Measurements from ENCODE around the gene GPBP1L1. TPM values are rescaled to one million over a fixed set of nuclear protein-coding genes. Genes with fewer than 3 reads are reported as not detected.

Gene GPBP1L1
- polyA plus RNA-seq, 1 experiment = 63.0 TPM

- H3K27ac ChIP-seq (ENCODE audit: low read depth, low read length) = no peak overlapping the region
- no peak for TF ChIP-seq CTCF (IDR thresholded peaks at IDR 0.05; ENCODE audit: low read depth, low read length)
- no peak overlapping the region for H3K4me3 ChIP-seq (ENCODE audit: low read depth, low read length)
- DNase-seq (ENCODE audit: low read depth, low spot score) = no peak
- H3K9me3 ChIP-seq (ENCODE audit: control insufficient read depth, insufficient read depth, low read length) = no peaks in the 10 kb centered on the region
- ChIA-PET CTCF (no interaction called here), POLR2A (no interaction called here)
- H3K27me3 ChIP-seq (ENCODE audit: control insufficient read depth, insufficient read depth, low read length) = no peaks in the 10 kb centered on the region
Measured at GRCh38 chr1:45654540-45655280, 31.6 kb downstream of the GPBP1L1 start.

- POLR2A ChIA-PET = no interaction called here
- Histone ChIP-seq H3K4me3 (ENCODE audit: low read depth, low read length) (no peak overlapping the region), H3K9me3 (ENCODE audit: control insufficient read depth, insufficient read depth, low read length) (no peaks in the 10 kb centered on the region), H3K27me3 (ENCODE audit: control insufficient read depth, insufficient read depth, low read length) (no peaks in the 10 kb centered on the region), H3K27ac (ENCODE audit: low read depth, low read length) (no peak overlapping the region)
- CTCF ChIA-PET = interaction anchor here (1.2 kb wide), 1 partner anchor 234 kb away, joined by 3 read pairs; no protein-coding TSS in a partner anchor
- TF ChIP-seq CTCF (IDR thresholded peaks at IDR 0.05; ENCODE audit: low read depth, low read length) = no peak
- no peak for DNase-seq (ENCODE audit: low read depth, low spot score)
Measured at GRCh38 chr1:45647248-45648021, 38.9 kb downstream of the GPBP1L1 start.

GRCh38 chr1:45644661-45645060 lies 41.7 kb downstream of the GPBP1L1 start:
- Histone ChIP-seq H3K27me3 (ENCODE audit: control insufficient read depth, insufficient read depth, low read length) (no peaks in the 10 kb centered on the region), H3K4me3 (ENCODE audit: low read depth, low read length) (no peak overlapping the region), H3K9me3 (ENCODE audit: control insufficient read depth, insufficient read depth, low read length) (no peaks in the 10 kb centered on the region), H3K27ac (ENCODE audit: low read depth, low read length) (no peak overlapping the region)
- POLR2A ChIA-PET = no interaction called here
- no peak for DNase-seq (ENCODE audit: low read depth, low spot score)
- CTCF ChIA-PET = interaction anchor here (0.5 kb wide), 1 partner anchor 29 kb away, joined by 3 read pairs; no protein-coding TSS in a partner anchor
- no peak for TF ChIP-seq CTCF (IDR thresholded peaks at IDR 0.05; ENCODE audit: low read depth, low read length)

- H3K4me3 ChIP-seq (ENCODE audit: low read depth, low read length) = no peak overlapping the region
- no peaks in the 10 kb centered on the region for H3K27me3 ChIP-seq (ENCODE audit: control insufficient read depth, insufficient read depth, low read length)
- H3K9me3 ChIP-seq (ENCODE audit: control insufficient read depth, insufficient read depth, low read length) = no peaks in the 10 kb centered on the region
- no peak for DNase-seq (ENCODE audit: low read depth, low spot score)
- no peak for TF ChIP-seq CTCF (IDR thresholded peaks at IDR 0.05; ENCODE audit: low read depth, low read length)
- CTCF ChIA-PET = no interaction called here
- POLR2A ChIA-PET = no interaction called here
- H3K27ac ChIP-seq (ENCODE audit: low read depth, low read length) = no peak overlapping the region
Measured at GRCh38 chr1:45643978-45644377, 42.4 kb downstream of the GPBP1L1 start.

- CTCF ChIA-PET = no interaction called here
- TF ChIP-seq CTCF (IDR thresholded peaks at IDR 0.05; ENCODE audit: low read depth, low read length) = no peak
- Histone ChIP-seq H3K27me3 (ENCODE audit: control insufficient read depth, insufficient read depth, low read length) (no peaks in the 10 kb centered on the region), H3K9me3 (ENCODE audit: control insufficient read depth, insufficient read depth, low read length) (no peaks in the 10 kb centered on the region), H3K27ac (ENCODE audit: low read depth, low read length) (no peak overlapping the region), H3K4me3 (ENCODE audit: low read depth, low read length) (no peak overlapping the region)
- no peak for DNase-seq (ENCODE audit: low read depth, low spot score)
- POLR2A ChIA-PET = no interaction called here
Measured at GRCh38 chr1:45643321-45643720, 43.0 kb downstream of the GPBP1L1 start.
